ENCODE measurements around the gene PARP11.

DNA sequence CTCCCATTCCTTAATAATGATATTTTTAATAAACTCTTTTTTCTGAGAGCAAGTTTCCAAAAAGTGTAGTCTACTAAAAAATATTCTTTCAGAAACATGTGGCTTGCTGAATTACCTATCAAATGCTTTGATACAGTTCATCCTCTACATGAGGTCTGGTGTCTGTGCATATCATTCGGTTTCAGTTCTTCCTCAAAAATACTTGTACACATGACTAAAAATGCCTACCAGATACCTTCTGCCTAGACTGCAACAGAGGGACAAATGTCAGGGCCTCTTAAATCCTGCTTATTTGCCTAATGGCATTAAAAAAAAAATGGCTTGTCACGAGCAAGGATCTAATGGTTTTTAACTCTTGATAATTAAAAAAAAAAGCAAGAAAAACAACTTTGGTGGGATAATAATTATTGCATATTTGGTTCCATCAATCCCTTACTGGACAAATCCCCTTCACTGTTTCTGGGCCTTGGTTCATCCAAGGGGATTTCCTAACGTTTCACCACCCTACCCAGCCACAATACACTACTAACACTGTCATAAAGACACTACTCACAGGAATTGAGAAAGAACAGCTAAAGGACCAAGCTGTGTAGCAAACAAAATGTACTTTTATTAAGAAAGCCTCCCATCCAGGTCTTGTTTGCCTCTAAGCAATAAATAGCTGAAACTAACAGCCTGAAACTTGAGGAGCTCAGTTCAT is 45.7 kb downstream of the PARP11 start:
- TF ChIP-seq, protein P1, sequence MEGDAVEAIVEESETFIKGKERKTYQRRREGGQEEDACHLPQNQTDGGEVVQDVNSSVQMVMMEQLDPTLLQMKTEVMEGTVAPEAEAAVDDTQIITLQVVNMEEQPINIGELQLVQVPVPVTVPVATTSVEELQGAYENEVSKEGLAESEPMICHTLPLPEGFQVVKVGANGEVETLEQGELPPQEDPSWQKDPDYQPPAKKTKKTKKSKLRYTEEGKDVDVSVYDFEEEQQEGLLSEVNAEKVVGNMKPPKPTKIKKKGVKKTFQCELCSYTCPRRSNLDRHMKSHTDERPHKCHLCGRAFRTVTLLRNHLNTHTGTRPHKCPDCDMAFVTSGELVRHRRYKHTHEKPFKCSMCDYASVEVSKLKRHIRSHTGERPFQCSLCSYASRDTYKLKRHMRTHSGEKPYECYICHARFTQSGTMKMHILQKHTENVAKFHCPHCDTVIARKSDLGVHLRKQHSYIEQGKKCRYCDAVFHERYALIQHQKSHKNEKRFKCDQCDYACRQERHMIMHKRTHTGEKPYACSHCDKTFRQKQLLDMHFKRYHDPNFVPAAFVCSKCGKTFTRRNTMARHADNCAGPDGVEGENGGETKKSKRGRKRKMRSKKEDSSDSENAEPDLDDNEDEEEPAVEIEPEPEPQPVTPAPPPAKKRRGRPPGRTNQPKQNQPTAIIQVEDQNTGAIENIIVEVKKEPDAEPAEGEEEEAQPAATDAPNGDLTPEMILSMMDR (IDR thresholded peaks at IDR 0.05; ENCODE audit: insufficient read depth, low read length) = no peak
- TF ChIP-seq POLR2AphosphoS5 (IDR thresholded peaks at IDR 0.05; ENCODE audit: low read depth) = no peak
- TF ChIP-seq, protein P2, sequence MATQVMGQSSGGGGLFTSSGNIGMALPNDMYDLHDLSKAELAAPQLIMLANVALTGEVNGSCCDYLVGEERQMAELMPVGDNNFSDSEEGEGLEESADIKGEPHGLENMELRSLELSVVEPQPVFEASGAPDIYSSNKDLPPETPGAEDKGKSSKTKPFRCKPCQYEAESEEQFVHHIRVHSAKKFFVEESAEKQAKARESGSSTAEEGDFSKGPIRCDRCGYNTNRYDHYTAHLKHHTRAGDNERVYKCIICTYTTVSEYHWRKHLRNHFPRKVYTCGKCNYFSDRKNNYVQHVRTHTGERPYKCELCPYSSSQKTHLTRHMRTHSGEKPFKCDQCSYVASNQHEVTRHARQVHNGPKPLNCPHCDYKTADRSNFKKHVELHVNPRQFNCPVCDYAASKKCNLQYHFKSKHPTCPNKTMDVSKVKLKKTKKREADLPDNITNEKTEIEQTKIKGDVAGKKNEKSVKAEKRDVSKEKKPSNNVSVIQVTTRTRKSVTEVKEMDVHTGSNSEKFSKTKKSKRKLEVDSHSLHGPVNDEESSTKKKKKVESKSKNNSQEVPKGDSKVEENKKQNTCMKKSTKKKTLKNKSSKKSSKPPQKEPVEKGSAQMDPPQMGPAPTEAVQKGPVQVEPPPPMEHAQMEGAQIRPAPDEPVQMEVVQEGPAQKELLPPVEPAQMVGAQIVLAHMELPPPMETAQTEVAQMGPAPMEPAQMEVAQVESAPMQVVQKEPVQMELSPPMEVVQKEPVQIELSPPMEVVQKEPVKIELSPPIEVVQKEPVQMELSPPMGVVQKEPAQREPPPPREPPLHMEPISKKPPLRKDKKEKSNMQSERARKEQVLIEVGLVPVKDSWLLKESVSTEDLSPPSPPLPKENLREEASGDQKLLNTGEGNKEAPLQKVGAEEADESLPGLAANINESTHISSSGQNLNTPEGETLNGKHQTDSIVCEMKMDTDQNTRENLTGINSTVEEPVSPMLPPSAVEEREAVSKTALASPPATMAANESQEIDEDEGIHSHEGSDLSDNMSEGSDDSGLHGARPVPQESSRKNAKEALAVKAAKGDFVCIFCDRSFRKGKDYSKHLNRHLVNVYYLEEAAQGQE (IDR thresholded peaks at IDR 0.05; ENCODE audit: insufficient replicate concordance, low read depth) = no peak
